Measurements from ENCODE around the gene TRIM9.
"Not testable (repeated sequence)": the region's sequence is repeated elsewhere in the genome, so short reads cannot be mapped to it uniquely, and the experiment has no call there.

The TRIM9 gene

DNA sequence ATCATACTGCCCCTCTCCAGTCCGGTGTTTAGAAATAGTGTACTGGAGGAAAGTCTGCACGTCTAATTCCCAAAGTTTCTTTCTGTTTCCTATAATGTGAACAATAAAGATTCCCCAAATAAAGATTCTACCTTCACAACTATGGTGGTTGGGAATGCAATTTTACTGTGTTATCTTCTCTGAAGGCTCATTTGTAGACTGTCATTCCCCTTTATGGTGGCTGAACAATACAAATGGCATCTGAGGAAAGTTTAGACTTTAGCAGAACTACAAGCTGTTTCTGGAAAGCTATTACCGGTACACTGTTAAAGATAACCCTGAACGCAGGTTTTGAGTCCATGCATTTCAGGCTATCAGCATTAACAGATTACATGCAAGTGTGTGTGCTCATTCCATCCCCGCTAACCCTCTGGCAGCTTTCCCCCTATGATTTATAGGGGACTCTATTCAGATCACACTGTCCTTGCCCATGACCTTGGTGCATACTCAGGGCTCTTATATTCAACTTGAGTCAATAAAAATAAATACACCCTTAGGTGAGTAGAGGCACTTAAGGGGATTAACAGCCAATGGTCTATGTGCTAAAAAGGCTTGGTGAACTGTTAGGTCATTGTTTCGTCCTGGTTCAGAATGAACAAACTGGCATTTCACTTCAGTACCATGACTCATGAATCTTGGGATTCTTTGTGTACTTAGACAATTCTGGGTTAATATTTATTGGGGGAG is 89.9 kb downstream of the TRIM9 start:
- DNase-seq = no peak

DNA sequence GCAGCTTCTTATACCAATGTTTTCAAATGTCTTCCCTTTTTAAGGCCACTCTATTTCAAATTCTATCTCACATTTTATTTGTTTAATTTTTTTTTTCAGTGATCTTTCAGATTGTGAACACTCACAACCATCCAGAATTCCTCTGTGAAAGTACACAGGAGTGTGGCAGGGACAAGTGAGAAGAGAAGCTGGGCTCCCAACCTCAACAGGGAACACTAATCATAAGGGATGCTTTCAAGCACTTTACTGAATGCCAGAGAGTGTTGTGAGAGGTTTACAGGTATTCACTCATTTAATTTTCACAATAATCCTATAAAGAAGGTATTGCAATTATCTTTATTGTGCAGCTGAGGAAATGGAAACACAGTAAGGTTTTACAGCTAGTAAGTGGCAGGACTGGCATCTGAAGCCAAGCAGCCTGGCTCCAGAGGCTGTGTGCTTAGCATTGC is 90.5 kb downstream of the TRIM9 start:
- peak in 1 of 56 donors; percentile 26 for DNase-seq

DNA sequence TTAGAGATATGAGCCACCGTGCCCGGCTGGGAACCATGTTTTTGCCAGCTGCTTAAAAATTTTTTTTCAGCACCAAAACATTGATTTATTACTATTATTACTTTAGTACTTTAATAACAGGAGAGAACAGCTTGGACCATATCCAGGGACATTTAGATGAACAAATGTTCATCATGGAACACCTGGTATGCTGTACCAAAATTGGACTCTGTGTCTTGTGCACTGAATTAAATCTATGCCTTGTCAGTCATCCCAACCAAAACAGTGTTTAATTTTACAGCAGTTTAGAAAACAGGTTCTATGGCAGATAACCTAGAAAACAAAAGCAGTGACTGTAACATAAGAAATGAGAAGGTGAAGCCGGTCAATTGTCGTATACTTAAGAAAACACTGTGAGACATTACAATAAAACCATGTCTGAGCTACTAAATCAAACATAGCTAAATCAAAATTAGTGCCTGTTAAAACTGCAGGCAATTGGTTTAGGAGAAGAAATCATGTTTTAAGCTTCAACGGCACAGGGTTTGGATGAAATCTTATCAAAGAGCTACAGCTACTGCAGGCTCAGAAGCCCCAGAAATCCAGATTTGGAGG is 92.4 kb downstream of the TRIM9 start:
- no peak for DNase-seq

DNA sequence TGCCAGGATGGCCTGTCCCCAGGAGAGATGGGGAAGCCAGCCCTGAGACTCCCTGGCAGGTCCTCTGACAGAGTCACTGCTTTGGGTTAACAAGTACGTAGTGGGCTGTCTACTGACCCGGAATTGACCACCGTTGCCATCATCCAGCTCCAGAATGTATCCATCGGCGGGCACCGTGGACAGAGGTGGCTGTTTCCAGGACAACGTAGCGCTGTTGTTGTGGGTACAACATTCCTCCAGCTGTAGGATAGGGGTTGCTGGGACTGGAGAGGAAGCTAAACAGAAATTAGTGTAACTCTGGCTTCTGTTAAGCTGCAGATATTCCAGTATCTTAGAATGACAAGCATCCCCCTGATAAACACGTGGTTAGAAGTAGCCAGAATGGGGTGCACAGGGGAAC is 94.3 kb downstream of the TRIM9 start:
- no peak for DNase-seq

DNA sequence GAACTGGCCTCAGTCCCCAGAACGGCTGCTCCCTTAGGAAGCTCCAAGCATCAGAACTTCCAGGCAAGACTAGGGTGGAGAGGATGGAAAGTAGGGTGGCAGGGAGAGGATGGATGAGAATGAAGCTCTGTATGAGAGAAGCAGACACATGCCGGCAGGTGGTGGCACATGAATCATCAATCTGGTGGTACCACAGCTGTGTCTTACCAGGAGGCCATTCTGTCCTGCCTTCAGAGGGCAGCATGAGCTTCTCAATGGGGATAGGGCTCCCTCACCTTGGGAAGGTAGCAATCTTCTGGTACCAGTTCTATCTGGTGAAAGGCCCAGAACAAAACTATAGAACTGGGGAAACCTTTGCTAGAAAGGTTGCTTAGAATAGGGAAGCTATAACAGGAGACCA is 95.2 kb downstream of the TRIM9 start:
- peak in 4 of 56 donors; percentile 16 to 53 (median 22) for DNase-seq

DNA sequence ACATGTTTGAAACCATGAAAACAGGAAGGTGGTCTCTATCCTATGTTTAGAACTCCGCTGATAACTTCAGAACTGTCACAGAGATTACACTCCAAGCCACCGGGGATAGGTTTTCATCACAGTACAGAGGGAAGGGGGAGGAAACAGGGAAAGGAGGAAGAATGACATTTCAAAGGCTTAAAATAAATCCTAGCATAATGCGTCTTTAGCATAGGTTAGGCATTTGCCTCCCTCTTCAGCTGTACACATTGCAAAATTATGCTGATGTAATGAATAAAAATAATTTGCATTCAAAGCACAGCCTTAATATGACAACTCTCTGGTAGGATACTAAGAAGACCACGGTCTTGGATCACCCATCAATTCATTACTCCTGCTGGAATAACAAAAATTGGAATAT is 96.3 kb downstream of the TRIM9 start:
- DNase-seq = no peak

DNA sequence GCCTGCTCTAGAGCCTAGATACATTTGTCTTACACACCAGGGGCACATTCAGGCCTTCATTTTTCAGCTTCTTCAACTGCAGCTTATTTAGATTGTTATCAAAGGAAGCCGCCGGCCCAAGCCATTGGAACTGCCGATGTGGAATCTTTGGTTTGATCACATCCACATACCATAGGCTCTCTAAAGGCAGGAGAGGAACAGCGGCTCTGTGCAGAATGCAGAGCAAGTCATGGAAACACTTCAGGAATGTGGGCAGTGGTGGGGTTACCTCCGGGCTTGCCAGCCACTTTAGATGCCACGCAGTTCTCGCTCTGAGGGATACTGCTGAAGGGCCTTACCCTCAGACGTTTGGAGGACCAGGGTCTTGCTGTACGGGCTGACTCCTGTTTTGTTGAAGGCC is 97.2 kb downstream of the TRIM9 start:
- no peak for DNase-seq

DNA sequence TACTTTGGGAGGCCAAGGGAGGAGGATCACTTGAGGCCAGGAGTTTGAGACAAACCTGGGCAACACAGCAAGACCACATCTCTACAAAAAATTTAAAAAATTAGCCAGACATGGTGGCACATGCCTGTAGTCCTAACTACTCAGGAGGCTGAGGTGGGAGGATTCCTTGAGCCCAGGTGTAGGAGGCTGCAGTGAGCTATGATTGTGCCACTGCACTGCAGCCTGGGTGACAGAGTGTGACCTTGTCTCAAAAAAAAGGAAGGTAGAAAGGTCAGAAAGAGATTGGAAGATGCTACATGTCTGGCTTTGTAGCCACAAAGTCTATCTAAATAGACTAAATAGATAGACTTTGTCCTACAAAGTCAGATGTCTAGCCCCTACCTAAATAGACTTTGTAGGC is 100.7 kb downstream of the TRIM9 start:
- DNase-seq = not testable (repeated sequence)

DNA sequence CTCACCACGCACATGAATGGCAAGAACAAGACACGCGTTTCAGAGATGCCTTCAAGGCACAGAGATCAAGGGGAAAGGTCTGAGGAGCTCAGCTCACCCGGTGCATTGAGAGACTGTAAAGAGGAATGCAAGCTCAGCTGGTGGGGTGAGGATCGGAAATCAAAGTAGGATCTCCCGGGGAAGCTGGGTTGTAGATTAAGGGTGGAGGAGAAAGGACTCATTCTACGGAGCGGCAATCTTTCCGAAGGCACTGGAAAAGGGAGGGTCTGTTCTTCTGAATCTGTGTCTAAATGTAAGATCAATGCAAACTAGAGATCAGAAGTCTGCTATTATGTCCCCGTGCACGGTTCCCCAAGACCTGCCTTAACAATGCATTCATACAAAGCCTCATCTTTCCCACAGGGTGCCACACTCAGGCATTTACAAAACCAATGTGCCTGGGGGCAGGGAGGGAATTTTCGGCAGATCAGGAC is 109.0 kb downstream of the TRIM9 start:
- DNase-seq = peak in 9 of 56 donors; percentile 11 to 69 (median 57)

DNA sequence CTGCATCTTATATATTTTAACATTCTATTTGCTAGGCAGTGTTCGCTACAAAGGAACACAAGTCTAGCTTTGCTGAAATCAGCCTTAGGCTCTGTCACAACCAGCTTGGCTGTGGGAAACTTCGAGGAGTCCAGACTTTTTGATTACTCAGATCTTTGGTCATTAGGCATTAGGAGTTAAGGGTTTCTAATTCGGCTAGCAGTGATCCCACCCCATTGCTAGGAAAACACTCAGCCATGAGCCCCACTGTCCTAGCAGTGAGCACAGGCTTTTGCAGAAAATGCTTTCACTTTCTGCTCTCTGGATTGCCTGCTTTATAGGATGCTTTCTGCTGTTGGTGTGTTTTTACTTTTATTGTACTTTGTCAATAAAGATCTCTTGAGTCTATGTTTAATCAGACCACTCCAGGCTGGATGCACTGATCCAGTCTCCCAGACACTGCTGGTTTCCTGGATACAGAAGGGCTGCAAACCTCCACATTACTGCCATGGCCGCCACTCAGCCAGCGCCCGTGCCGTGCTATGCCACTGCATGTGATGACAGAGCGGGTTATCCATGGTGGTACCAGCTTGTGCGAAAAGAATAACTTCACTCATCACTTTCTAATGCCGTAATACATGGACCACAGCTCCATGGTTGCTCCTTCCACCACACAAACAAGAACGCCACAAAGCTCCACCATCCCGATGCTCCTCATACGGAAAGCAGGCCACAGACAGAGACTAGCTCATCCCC is 109.6 kb downstream of the TRIM9 start:
- peak in 22 of 56 donors; percentile 12 to 72 (median 49) for DNase-seq

DNA sequence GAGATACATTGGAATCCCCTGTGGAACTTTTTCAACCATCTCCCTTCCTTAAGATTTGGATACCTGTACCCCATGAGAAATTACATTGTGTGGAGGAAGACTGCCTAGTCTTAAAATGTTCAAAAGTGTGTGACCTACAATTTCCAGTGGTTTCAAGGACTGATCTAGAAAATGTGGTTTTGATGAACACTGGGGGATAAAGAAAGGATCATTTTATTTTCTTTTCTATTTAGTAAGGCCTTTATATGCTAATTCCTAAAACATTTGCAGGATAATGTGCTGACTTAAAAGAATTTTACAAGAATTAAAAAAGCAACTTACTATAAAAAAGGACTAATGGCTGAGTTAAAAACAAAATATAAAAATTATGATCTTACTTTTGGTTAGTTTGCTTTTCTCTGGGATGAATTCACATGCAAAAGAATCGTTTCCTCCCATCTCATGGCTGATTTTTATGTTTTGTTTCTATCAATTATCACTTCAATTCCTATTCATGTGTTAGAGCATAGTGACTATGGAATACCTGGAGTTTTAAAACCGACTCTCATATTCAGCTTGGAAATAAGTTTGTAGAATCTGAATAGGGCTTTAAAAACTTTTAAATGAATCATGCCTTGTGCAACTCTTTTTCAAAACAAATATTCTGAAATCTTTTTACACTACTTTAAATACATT is 110.7 kb downstream of the TRIM9 start:
- DNase-seq = no peak

DNA sequence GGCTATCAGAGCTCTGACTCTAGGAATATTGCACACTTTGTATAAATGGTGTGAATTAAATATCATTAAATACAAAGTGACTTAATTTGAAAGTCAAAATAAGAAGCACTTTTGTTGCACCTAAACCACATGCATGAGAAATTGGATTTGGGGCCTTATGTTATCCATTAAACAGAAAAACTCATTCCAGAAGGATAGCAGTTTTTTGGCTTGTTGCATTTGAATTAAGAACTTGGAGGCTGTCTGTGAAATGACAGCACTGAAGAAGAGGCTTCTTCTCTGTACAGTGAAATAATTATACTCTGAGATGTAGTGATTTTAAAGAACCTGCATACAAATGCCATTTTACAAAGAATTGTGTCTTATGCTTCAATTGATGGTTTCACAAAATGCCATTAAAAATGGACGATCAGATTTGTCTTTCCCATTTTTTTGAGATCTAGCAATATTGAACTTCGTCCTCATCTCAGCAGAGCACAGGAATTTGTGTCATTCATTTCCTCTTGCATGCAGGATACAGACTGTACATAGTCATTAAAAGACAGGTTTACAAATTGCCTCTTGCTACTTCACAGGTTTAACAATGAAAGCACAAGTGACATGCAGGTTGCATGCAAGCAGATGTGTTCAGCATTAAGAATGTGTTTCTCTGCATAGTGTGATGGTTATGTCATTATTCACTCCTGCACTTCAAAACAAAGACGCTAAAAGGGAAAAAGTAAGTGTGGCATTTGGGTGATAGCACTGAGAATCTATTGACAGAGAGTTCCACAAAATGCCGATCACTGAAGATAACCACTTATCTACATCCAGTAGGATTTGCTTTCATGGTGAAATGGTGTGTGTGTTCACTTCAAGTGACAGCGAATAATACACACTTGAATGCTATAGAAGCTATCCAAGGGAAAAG is 114.7 kb downstream of the TRIM9 start:
- no peak for DNase-seq

DNA sequence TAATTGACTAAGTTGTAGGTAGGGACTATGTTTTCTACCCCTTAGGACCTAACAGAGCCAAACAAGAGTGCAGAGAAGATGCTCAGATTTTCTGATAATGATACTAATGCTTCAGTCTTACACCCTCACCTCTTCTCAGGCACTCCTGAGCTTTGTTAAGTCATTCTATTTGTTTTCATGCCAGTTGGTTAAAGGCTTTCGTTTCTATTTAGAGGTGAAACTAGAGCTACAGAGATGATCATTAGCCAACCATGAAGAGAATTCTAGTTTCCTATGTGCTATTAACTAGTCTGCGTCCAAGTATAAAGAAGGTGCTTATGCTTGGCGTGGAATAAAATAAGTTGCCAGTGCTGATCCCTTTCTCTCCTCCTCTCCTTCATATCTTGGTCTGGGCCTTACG is 116.0 kb downstream of the TRIM9 start:
- no peak for DNase-seq

DNA sequence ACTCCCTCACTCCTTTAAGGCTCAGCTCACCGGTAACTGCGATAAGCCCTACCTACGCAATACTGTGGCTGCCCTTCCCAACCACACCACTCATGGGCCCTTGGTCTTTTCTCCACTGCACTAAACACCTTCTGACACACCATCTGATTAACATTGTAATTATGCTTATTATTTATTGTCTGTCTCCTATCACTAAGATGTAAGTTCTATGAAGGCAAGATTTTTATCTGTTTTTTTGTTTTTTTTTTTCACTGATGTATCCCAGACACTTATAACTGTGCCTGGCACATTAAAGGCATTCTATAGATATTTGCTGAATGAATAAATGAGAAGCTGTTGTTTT is 116.4 kb downstream of the TRIM9 start:
- no peak for DNase-seq

DNA sequence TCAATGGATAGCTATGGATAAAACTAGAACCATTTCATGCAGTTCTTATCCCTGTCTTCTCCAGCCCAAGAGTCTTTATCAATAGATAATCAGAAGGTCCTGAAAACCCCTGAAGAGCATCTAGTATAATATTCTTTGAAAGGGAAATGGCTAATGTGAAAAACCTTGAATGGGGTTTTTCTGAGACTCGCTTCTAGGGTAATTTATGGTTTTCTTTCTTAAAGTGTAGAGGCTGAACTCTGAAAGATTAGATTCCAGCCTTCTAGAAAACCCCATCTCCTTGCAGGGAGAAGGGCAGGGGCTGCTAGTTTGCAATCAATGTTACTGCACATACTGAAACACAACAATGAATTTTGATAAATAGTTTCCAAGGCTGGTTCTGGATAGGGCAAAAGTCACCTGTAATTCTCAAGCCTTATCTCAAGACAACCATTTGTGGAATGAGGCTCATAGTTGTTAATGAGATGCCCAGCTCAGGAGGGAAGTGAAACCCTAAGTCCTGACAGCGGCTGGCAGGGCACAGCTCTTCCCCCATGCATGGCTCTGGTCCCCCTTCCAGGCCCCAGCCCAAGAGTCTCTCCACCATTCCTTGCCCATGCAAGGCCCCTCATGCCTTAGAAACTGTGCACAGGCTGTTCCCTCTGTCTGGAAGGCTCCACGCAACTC is 116.9 kb downstream of the TRIM9 start:
- DNase-seq = no peak

DNA sequence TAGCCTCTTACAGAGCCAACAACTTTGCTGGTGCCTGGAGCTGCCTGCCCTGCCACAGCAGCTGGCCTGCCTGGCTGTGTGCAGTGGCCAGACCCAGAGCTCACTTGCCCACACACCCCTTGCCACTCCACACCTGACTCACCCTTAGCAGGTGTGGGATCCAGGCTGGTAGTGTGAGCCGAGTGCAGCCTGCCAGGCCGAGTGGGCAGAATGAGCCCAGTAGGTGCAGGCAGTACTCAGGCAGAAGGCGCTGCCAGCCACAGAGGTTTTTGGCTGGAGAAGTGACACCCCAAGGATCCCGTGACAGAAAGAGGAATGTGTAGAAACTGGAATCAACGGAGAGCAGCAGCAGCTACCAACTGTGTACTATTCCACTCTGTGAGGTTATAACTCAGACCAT is 120.8 kb downstream of the TRIM9 start:
- DNase-seq = no peak

DNA sequence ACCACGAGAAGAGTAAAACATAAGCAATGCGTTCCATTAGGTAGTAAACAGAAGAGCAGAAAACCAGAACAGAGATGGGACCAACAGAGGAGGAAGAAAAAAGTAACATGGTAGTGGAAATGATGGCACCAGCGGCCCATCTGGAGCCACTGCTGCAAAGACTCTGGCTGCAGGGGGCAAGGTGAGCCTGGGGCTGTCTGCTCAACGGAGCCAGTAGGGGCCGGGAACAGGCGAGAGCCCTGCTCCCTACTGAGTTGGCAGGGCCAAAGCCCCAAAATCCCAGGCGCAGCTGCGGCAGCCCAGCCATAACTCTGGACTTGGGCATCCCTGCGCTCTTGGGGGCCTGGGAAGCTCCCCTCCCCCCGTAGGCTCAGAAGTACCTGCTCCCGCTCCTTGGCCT is 122.2 kb downstream of the TRIM9 start:
- no peak for DNase-seq

DNA sequence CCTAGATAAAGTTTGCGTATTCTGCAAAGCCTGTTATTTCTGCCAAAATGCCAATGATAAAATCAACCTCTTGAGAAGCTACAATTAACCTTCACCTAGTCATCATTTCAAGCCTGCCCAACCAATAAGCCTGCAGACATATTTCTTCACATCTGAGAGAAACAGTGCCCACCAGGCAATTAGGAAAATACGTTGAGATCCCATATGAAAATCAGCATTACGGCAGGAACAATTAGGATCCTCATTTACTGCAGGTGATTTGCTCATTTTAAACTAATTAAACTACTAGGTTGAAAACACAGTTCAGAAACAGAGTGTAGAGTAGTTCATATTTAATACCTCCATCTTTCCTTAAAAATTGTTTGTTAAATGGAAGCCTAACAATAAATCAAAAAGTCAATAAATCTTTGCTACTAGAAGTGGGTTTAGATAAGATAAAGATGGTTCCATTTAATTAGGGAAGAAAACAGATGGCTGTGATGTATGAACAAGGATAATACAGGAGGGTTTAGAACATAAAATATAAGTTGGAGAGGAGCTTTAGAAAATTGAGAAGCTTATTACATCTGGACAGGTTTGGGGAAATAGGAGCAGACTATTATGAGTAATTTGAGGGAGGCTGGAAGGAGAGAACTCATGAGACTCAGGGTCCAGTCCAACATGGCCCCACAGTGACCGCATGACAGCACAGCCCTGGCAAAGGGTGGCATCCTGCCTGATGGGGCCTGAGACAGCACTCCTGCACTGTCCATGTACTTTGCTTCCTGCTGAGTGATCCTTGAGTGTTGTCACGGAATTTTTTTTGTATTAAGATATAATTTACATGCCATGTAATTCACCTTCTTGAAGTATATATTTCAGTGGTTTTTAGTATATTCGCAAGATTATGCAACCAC is 123.8 kb downstream of the TRIM9 start:
- DNase-seq = no peak

DNA sequence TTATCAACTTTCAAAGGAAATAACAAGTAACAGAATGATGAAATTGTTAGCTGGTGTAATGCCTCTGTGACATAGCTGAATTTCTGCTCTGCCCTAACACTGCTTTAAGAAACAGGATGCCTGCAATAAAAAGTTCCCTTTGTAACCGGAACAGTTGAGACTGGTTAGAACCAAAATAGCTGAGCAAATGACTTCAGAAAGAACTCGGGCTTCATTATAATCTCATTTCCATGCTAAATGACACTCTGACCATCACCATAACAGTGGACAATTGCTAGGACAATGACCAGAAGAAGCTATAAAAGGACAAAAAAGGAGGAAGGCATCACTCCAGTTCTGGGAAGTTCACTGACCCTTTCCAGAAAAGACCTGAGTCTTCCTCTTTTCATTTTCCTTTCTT is 127.1 kb downstream of the TRIM9 start:
- no peak for DNase-seq
